Stromal cell of bone marrow (primary cell): Measurements from ENCODE around the gene CADM1.

Source experiments
- DNase-seq: peaks from one replicate; pipeline ENCODE4 v3.0.0-alpha.2; 2012; ENCODE audit warnings: low read depth

Gene CADM1

GRCh38 chr11:115207166-115207591, 297.0 kb downstream of the CADM1 start:
- no peak for DNase-seq

- no peak for DNase-seq
These were observed 297.7 kb downstream of the CADM1 start for GRCh38 chr11:115206365-115207022.

- no peak for DNase-seq
These were observed 301.2 kb downstream of the CADM1 start for GRCh38 chr11:115202900-115203552.

- DNase-seq = no peak
These were observed 302.1 kb downstream of the CADM1 start for GRCh38 chr11:115202074-115202473.

- DNase-seq = peak; percentile 32
These were observed 303.0 kb downstream of the CADM1 start for GRCh38 chr11:115201111-115201792.

- peak; percentile 13 for DNase-seq
These were observed 304.6 kb downstream of the CADM1 start for GRCh38 chr11:115199481-115200069.

- no peak for DNase-seq
These were observed 305.9 kb downstream of the CADM1 start for GRCh38 chr11:115198321-115198741.

GRCh38 chr11:115197433-115197832, 306.8 kb downstream of the CADM1 start:
- DNase-seq = no peak

- no peak for DNase-seq
These were observed 307.2 kb downstream of the CADM1 start for GRCh38 chr11:115197031-115197430.

- DNase-seq = no peak
These were observed 309.5 kb downstream of the CADM1 start for GRCh38 chr11:115194802-115195110.

GRCh38 chr11:115193914-115194801, 310.1 kb downstream of the CADM1 start:
- no peak for DNase-seq

GRCh38 chr11:115191761-115192160, 312.5 kb downstream of the CADM1 start:
- DNase-seq = no peak

- DNase-seq = no peak
These were observed 314.0 kb downstream of the CADM1 start for GRCh38 chr11:115190196-115190595.

- DNase-seq = no peak
These were observed 315.3 kb downstream of the CADM1 start for GRCh38 chr11:115188898-115189278.

- DNase-seq = no peak
These were observed 315.9 kb downstream of the CADM1 start for GRCh38 chr11:115188188-115188897.

- no peak for DNase-seq
These were observed 318.3 kb downstream of the CADM1 start for GRCh38 chr11:115185931-115186330.

GRCh38 chr11:115185507-115185906, 318.7 kb downstream of the CADM1 start:
- no peak for DNase-seq

- DNase-seq = no peak
These were observed 319.3 kb downstream of the CADM1 start for GRCh38 chr11:115184901-115185300.

GRCh38 chr11:115183830-115184229, 320.4 kb downstream of the CADM1 start:
- no peak for DNase-seq

- no peak for DNase-seq
These were observed 321.1 kb downstream of the CADM1 start for GRCh38 chr11:115183136-115183535.

- no peak for DNase-seq
These were observed 321.8 kb downstream of the CADM1 start for GRCh38 chr11:115182282-115182955.
